ENCODE results near the gene ALG1L2. TPM values are rescaled to one million over a fixed set of nuclear protein-coding genes. Genes with fewer than 3 reads are reported as not detected.
"Not testable (repeated sequence)": the region's sequence is repeated elsewhere in the genome, so short reads cannot be mapped to it uniquely, and the experiment has no call there.

The ALG1L2 gene
- total RNA-seq, 2 experiments from 2014 or later = 0.82 to 1.0 TPM

DNA sequence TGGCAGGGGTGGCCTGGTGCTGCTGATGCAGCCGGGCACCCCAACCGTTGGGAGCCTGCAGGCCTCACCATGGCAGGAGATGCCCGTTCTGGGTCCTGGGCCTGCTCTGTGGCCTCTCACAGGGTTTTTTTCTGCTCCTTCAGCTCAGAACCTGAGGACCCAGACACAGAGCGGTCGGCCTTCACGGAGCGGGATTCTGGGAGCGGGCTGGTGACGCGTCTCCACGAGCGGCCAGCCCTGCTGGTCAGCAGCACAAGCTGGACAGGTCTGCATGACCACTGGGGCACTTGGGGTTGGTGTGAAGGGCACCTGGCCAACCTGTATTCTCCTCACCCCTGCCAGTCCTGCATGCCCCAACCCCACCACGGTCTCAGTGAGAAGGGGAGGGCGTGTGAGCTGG lies 10.3 kb downstream of the ALG1L2 start:
- ChIA-PET CTCF (interaction anchor here (1.1 kb wide), 1 partner anchor 64 kb away, joined by 4 read pairs; no protein-coding TSS in a partner anchor), POLR2A (no interaction called here)

DNA sequence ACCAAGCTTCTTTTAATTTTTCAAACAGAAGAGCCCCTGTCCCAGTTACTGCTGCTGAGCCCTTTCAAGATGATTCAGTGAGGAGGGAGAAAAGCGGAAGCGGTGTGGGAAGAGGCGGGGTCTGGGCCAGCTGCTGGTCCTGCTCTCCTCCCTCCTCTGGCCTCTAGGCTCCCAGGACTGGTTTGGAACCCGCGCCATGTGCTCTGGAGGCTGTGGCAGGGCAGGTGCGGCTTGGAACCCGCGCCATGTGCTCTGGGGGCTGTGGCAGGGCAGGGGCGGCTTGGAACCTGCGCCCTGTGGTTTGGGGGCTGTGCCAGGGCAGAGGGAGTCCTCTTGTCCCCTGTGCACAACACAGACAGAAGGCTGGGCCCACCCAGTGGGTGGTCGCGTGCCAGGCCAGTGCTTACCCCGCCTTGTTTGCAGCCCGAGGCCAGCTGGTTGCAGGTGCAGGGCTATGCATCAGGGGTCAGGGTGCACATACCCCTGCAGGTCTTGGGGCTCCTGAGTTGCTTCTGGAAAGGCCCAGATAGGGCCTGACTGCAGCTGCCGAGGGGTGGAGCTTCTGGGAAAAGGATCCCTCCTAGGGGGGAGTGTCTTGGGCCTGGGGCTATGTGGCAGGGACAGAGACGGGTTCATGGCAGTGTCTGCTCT lies 12.2 kb downstream of the ALG1L2 start:
- POLR2A ChIA-PET = no interaction called here

DNA sequence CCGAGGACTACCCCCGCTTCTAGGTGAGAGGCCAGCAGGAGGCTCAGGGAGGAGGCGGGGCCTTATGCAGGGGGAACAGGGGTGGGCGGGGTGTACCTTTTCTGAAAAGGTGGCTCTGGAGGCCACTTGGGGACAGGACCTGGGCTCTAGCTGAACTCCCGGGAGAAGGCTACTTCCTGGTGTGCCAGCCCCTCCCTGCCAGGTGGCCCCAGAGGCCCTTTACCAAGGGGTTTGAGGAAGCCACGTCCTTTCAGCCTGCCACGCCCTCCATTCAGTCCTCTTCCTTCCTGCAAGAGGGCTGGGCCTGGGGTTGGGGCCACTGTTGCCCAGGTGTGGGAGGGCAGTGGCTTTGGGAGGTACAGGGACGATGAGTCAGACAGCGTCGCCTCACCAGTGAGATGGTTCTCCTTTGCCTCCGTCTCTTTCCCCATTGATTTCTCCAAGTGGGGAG lies 12.9 kb downstream of the ALG1L2 start:
- CTCF ChIA-PET, POLR2A ChIA-PET: not testable (repeated sequence)

More for the DNA sequence above, 12.2 kb downstream of the ALG1L2 start:
- CTCF ChIA-PET = no interaction called here

DNA sequence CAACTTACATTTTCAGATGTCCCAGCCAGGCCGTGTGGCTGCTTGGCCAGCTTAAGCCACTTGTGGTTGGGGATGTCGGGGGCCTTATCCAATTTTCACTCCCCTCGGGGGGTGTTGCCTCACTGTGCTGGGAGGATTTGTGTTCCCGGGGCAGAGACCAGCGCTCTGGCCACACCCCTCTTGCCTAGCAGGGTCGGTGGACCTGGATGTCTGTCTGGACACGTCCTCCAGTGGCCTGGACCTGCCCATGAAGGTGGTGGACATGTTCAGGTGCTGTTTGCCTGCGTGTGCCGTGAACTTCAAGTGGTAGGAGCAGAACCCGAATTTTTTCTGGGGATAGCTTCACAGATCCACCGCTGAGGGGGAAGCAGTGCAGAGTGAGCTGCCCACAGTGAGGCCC lies 14.2 kb downstream of the ALG1L2 start:
- CTCF ChIA-PET = interaction anchor here (0.6 kb wide), 1 partner anchor 56 kb away, joined by 4 read pairs; no protein-coding TSS in a partner anchor
- POLR2A ChIA-PET = interaction anchor here (0.7 kb wide), 1 partner anchor 25 kb away, joined by 3 read pairs; no protein-coding TSS in a partner anchor

DNA sequence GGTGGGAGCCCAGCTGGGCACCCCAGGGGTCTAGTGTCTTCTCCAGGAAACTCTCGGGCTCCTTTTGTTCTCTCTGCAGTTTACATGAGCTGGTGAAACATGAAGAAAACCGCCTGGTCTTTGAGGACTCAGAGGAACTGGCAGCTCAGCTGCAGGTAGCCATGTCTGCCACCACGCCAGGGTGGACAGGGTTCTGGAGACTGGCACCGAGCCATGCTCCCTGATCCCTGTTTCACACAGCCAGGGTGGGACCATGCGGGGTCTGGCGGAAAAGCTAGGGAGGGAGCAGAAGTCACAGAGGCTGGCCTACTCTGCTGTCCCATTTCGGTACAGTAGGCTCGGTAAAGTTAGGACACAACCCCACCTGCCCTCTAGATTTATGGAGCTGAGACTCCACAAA lies 15.5 kb downstream of the ALG1L2 start:
- POLR2A ChIA-PET = not testable (repeated sequence)

DNA sequence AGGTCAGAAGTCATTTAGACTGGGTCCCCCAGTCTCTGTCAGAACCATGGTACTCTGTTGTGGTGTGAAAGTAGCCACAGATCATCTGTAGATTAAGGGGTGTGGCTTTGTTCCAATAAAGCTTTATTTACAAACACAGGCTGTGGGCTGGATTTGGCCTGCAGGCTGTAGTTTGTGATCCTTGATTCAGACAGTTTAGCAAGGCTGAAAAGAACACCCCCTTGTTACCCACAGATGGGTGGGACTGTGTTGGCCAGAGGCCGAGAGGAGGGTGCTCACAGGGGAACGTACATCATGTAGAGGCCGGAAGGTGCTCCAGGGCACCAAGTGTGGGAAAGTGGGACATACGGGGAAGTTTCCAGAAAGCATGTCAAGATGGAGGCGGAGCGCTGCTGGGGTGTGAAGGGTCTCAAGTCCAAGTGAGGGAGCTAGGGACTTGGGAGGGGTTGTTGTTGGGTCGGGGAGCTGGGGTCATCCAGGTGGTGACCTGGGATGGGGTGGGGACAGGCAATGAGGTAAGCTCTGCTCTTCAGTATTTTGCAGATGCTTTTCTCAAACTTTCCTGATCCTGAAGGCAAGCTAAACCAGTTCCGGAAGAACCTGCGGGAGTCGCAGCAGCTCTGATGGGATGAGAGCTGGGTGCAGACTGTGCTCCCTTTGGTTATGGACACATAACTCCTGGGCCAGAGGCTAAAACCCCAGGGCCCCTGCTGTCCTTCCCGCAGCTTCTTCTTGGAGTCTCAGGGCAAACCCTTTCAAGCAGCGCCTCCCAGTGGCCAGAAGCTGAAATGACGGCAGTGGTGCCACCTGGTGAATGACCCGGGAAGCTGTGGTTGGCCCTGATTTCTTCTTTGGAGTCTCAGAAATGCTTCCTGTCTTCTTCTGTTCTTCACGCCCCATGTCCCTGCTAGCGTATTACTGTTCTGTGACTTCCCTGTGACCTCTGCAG lies 16.3 kb downstream of the ALG1L2 start:
- POLR2A ChIA-PET = not testable (repeated sequence)
- CTCF ChIA-PET = interaction anchor here (0.9 to 1.3 kb wide), 2 partner anchors 11 to 53 kb away, joined by 3 read pairs; no protein-coding TSS in a partner anchor

More for the DNA sequence above, 15.5 kb downstream of the ALG1L2 start:
- CTCF ChIA-PET = interaction anchor here (1.3 kb wide), 1 partner anchor 12 kb away, joined by 3 read pairs; no protein-coding TSS in a partner anchor

DNA sequence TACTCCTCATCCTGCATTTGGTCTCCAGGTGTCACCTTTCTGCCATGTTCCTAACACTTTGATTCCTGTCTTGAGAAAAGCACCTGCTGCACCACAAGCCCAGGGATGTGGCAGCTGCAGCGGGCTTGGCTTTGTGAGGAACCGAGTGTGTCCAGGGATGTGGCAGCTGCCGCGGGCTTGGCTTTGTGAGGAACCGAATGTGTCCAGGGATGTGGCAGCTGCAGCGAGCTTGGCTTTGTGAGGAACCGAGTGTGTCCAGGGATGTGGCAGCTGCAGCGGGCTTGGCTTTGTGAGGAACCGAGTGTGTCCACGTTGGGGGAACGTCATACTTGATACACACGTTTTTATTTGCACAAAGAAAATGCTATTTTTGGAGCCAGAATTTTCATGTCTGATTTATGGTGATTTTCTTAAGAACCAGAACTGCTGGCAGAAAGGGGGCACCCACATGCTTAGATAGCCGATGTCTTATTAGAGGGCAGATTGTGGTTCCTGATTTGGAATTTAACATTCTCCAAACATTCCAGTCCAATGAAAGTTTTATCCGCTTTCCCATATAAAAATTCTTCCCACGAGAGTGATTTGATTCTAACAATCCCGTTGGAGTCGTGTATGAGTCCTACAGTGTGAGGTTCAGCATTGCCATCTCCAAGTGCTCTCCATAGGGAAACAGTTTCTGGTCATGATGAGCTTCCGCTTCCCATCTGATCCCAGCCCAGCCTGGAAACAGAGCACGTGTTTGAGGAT lies 17.2 kb downstream of the ALG1L2 start:
- POLR2A ChIA-PET = not testable (repeated sequence)
- CTCF ChIA-PET = interaction anchor here (0.7 to 0.9 kb wide), 2 partner anchors 54 to 84 kb away, joined by 3 read pairs; no protein-coding TSS in a partner anchor

DNA sequence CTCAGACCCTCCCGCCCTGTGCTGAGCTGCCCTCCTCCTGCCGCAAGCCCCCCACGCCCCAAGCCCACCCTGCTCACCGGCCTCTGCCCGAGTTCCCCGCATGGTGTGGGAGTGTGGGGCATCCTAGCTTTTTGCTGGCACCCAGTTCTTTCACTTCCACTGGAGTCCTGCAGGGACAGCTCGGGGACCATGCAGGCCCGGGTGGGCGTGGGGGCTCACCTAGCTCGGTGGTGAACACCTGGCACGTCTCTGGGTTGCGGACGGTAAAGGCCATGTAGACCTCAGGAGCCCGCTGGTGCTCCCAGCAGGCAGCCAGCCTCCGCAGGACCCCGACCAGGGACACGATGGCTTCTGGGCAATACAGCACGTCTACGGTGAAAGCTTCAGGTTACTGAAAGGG lies 20.9 kb downstream of the ALG1L2 start:
- CTCF ChIA-PET, POLR2A ChIA-PET: not testable (repeated sequence)

DNA sequence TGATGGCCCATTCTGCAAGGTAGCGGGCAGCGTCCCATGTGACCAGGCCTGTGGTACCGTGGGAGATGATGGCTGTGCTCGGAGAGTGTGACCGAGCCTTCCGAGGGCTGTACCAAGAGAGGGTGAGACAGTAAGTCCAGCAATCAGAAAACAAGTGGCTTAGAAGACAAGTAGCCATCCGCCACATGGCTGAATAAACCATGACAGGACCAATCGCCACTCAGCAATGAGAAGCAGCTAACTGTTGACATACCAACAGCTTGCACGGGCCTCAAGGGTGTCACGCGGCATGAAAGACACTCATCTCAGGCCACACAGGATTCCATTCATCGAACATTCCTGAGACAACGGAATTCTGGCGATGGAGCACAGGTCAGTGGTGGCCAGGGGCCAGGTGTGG lies 22.6 kb downstream of the ALG1L2 start:
- POLR2A ChIA-PET, CTCF ChIA-PET: not testable (repeated sequence)

DNA sequence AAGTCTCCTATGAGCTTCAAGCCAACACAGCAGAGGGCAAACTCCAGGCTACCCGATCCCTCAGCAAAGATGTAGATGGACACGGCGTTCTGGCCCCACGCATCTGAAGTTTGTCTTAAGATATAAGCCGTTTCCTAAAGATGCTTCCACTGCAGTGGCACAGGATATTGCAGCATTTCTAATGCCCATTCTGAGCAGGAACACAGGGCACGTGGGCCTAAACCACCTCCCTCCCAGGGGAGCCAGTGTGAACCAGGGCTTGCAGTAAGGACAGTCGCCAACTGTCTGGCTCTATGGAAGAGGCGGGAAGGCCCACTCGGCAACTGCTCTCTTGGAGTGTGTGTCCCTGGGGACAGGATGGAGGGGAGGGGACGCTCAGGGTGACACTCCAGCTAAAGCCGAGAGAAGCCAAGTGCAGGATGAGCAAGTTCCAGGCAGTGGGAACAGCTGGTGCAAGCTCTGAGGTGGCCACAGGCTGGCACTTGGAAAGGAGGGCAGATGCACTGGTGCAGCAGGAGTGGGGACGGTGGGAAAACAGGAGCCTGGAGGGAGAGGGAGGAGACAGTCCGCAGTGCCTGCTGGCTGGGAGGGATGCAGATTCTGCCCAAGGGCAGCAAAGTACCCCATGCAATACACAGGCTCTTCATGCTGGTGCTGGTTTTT lies 25.8 kb downstream of the ALG1L2 start:
- CTCF ChIA-PET, POLR2A ChIA-PET: not testable (repeated sequence)

DNA sequence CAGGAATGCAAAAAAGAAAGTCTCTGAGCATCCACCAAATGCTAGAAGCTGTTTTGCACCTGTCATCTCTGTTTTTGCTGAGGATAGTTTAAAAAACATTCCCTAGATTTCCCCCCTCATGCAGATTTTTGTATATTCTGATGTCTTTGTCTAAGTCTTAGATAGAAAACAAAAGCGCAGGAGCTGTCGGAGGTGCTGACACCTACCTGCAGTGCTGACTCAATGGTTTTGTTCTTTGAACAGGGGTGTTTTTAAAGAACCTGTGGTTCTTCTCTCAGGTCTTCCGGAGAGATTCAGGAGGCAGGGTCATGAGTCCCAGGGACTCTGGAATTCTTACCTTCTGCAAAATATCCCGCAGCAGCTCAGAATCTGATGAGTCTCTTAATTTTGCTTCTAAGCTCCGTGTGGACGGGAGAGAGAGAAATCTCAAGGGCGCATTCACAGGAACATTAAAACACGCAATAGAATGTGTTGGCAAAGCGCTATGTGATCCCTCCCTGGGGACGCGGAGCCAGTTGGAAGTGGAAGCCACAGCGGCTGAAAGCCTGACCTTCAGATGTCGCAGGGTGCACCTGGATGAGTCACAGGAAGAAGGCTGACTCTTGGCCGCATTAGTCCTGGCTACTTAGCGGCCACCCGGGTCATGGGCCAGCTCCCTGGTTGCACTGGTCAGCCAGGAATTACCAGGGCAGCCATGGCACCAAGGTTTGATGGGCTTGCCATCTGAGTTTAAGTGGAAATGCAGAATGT lies 27.4 kb downstream of the ALG1L2 start:
- POLR2A ChIA-PET = not testable (repeated sequence)
- CTCF ChIA-PET = interaction anchor here (1.0 kb wide), 1 partner anchor 11 kb away, joined by 3 read pairs; no protein-coding TSS in a partner anchor

DNA sequence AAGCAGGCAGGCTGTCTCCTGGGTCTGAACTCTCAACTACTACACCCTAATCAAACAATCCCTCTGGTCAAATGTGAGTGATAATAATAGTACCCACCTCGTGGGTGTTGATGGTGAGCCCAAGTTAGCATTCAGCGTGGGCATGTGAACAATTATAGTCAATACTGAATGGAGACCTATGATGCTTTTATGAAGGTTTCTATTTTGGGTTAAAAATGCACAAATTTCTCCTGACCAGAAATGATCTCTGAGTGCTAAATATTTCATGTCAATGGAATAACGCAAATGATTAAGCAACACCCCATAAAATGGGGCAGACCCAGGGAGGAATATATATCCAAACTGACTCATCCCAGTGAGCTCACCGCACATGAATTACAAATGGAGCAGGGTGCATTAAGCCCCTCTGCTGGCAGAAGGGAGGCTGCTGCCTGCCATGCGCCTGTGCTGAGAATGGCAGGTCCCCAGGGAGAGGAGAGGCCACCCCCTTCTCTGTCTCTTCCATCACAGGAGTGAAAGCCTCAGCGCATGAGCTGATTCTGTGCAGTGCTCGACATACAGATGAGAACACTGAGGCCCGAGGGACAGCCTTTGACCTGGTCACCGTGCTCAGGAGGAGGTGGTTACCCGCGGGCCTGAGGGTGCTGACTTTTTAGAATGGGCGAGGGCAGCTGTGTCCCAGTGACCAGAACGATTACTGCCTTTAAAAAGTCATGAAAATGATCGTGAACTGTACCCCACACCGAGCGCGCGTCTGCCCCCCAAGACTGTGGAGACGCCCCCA lies 28.9 kb downstream of the ALG1L2 start:
- CTCF ChIA-PET = interaction anchor here (1.7 kb wide), 1 partner anchor 218 kb away, joined by 3 read pairs; no protein-coding TSS in a partner anchor

DNA sequence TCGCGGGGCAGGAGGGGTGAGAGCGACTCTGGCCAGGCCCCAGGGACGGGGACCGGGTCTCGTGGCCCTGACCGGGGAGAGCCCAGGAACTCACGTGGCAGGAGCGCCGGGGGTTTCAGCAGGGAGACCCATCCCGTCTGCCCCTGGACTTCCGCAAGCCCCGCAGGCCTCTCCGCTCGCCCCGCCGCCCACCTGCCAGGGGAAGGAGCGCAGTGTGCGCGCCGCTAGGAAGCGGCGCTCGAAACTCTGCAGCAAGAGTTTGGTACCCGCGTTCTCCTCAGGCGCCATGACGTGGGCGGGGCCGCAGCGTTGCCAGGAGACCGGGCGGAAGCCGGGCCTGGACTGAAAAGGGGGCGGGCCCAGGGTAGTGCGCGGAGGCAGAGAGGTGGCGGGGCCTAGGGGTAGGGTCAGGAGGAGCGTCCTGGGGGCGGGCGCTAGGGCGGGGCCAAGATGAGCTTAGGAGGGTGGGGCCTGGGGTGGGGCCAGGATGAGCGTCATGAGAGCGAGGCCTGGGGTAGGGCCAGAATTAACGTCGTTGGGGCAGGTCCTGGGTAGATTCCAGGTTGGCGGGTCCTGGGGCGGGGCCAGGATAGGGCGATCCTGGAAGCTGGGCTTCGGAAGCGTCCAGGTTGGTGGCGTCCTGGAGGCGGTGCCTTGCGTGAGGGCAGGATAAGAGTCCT lies 29.7 kb downstream of the ALG1L2 start:
- ChIA-PET CTCF (interaction anchor here (1.7 kb wide), 1 partner anchor 219 kb away, joined by 3 read pairs; no protein-coding TSS in a partner anchor), POLR2A (no interaction called here)

More for the DNA sequence above, 28.9 kb downstream of the ALG1L2 start:
- POLR2A ChIA-PET = not testable (repeated sequence)

DNA sequence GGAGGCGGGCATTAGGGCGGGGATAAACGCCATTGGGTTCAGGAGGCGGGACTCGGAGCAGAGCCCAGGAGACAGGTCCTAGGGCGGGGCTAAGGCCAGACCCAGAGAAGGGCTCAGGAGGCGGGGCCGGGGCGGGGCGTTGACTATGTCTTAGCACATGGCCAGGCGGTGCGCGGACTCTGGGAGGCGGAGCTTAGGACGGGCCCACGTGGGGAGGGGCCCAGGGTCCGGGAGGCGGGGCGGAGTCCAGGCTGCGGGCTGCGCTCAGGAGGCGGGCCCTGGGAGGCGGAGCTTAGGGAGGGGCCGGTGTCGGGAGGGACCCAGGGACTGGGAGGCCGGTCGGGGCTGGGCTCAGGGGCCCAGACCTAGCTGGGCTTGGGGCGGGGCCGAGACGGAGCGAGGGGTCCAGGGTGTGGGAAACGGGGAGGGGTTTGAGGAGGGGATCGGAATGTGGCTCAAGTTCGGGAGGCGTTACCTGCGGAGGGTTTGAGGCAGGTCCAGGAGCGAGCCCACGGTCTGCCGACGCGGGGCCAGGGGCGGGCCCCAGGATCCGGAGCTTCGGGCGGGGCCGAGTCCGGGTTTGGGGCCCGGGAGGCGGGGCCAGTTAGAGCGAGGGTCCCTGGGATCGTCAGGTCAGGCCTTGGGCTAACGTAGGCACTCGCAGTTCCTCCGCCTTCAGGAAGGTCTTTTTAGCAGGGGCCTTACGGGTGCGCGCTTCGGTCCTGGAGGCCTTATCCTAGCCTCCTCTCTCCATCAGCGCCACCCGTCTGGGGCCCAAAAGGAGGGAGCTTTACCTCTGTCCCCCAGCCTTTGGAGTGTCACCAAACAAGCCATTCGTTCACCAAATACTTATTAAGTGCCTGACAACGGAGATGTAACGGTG lies 30.5 kb downstream of the ALG1L2 start:
- POLR2A ChIA-PET = not testable (repeated sequence)
- CTCF ChIA-PET = interaction anchor here (1.7 kb wide), 1 partner anchor 220 kb away, joined by 3 read pairs; no protein-coding TSS in a partner anchor

DNA sequence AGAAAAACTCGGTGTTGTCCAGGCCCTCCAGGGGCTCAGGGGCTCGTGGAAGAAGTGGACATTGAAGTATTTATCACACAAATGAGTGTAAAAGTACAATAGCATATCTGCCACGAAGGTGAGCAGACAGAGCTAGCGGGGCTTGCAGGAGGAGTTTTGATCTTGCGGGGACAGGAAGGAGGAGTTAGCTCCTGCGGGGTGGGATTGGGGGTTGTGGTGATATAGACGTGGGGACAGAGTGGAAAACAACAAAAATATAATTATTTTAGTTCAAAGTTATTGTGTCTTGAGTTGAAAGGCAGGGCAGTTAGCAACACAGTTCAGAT lies 31.1 kb downstream of the ALG1L2 start:
- POLR2A ChIA-PET, CTCF ChIA-PET: not testable (repeated sequence)

DNA sequence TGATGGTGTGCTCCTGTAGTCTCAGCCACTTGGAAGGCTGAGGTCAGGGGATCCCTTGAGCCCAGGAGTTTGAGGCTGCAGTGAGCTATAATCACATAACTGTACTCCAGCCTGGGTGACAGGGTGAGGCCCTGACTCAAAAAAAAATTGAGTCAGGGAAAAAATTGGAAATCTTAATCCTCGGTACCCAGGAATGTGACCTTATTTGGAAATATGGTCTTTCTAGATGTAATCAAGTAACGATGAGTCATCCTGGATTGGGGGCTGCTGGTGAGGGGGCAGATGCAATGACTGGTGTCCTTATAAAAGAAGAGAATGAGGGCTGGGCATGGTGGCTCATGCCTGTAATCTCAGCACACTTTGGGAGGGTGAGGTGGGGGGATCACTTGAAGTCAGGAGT lies 33.8 kb downstream of the ALG1L2 start:
- CTCF ChIA-PET = not testable (repeated sequence)

More for the DNA sequence above, 33.8 kb downstream of the ALG1L2 start:
- POLR2A ChIA-PET = not testable (repeated sequence)

All from activated CD8-positive, alpha-beta memory T cell treated with anti-CD3 and anti-CD28 coated beads for 36 hours (primary cell).